A172 (cell line): ENCODE measurements around the gene PMF1. TPM values are rescaled to one million over a fixed set of nuclear protein-coding genes. Genes with fewer than 3 reads are reported as not detected.

Experiments used
- DNase-seq: peaks from one replicate; pipeline ENCODE4 v3.0.0-alpha.2; 2015; ENCODE audit warnings: low spot score
- total RNA-seq: library from RNA; depleted of rRNA; stranded (reverse); fragments of >200 nt; shearing (Covaris generic); gene quantifications from 2 replicates; pipeline ENCODE4 v1.2.3, GENCODE V29; 2014

The PMF1 gene
- total RNA-seq, 1 experiment from 2014 or later = 210 TPM

GRCh38 chr1:156233426-156234127, 20.8 kb downstream of the PMF1 start:
- DNase-seq = peak; percentile 98

GRCh38 chr1:156236164-156236563, 23.4 kb downstream of the PMF1 start:
- no peak for DNase-seq

GRCh38 chr1:156238248-156238647, 25.4 kb downstream of the PMF1 start:
- DNase-seq = no peak

GRCh38 chr1:156241311-156241811, 28.6 kb downstream of the PMF1 start:
- DNase-seq = peak; percentile 95

GRCh38 chr1:156241926-156242325, 29.1 kb downstream of the PMF1 start, which contains the start of gene BGLAP:
TSS of gene BGLAP (plus strand) at chr1:156242184. CDS start at chr1:156242232, 48 bp downstream.
- DNase-seq = no peak

- DNase-seq = no peak
Observed at GRCh38 chr1:156242738-156243137, 29.9 kb downstream of the PMF1 start.

GRCh38 chr1:156244126-156244525, 31.3 kb downstream of the PMF1 start:
- no peak for DNase-seq

GRCh38 chr1:156244712-156245111, 31.9 kb downstream of the PMF1 start:
- DNase-seq = no peak

- no peak for DNase-seq
Observed at GRCh38 chr1:156245451-156246232, 32.8 kb downstream of the PMF1 start.

GRCh38 chr1:156246241-156246780, 33.5 kb downstream of the PMF1 start:
- DNase-seq = no peak

GRCh38 chr1:156246781-156247459, 34.1 kb downstream of the PMF1 start:
- no peak for DNase-seq

- peak; percentile 41 for DNase-seq
Observed at GRCh38 chr1:156247460-156248322, 34.9 kb downstream of the PMF1 start, which contains the start of gene PAQR6. TSS of gene PAQR6 (minus strand) at chr1:156248056. CDS start at chr1:156246731, 1,325 bp downstream.

- no peak for DNase-seq
Observed at GRCh38 chr1:156248323-156248683, 35.5 kb downstream of the PMF1 start.

GRCh38 chr1:156249593-156249992, 36.8 kb downstream of the PMF1 start:
- no peak for DNase-seq

GRCh38 chr1:156251527-156251926, 38.7 kb downstream of the PMF1 start:
- no peak for DNase-seq

GRCh38 chr1:156253634-156254033, 40.8 kb downstream of the PMF1 start:
- no peak for DNase-seq

- no peak for DNase-seq
Observed at GRCh38 chr1:156257711-156258110, 44.9 kb downstream of the PMF1 start.

- no peak for DNase-seq
Observed at GRCh38 chr1:156258859-156259258, 46.1 kb downstream of the PMF1 start.

- DNase-seq = peak; percentile 58
Observed at GRCh38 chr1:156259805-156260204, 47.0 kb downstream of the PMF1 start.

GRCh38 chr1:156260896-156261295, 48.1 kb downstream of the PMF1 start:
- DNase-seq = peak; percentile 34
